ENCODE results near the gene MCF2L. TPM values are rescaled to one million over a fixed set of nuclear protein-coding genes. Genes with fewer than 3 reads are reported as not detected.

Gene MCF2L
- total RNA-seq, 1 experiment from 2014 or later: 3.0 TPM

DNA sequence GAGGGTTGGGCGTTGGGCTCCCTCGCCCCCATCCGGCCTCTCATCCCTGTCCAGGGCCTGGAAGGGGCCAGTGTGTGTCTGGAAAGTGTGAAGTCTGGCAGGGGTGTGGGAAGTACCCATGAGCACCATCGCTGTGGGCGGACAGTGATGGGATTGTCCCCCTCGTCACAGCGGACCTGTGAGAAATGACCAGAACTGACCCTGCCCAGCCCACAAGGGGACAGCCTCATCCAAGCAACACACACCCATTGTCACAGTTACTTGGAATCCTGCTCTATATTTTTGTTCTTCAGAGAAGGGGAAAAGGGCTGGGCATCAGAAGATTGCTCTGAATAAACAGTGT lies 18.6 kb downstream of the MCF2L start:
- DNase-seq (ENCODE audit: low read depth): no peak
- in situ Hi-C loops (cut with HindIII; ENCODE audit: low pct_unique_long_range_greater_than_20kb, low sequenced_read_pairs): no loop called here

DNA sequence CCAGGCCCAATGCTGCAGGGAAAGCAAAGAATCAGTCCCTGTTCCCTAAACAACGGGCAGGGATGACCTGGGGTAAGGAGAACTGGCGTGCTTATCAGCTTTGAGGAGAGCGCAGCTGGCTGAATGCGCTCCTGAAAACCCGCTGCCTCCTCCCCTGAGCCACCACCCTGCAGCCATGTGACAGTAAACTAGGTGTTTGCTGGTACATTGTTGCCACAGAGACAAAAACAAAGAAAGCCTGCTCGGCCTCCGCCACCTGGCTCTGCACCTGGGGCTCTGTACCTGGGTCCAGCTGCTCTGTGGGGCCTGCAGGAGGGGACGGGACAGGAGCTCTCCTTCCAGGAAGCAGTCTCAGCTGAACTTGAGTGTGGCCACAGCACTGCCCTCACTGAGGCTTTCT lies 21.8 kb downstream of the MCF2L start:
- no peak for DNase-seq (ENCODE audit: low read depth)
- in situ Hi-C loops (cut with HindIII; ENCODE audit: low pct_unique_long_range_greater_than_20kb, low sequenced_read_pairs): no loop called here

DNA sequence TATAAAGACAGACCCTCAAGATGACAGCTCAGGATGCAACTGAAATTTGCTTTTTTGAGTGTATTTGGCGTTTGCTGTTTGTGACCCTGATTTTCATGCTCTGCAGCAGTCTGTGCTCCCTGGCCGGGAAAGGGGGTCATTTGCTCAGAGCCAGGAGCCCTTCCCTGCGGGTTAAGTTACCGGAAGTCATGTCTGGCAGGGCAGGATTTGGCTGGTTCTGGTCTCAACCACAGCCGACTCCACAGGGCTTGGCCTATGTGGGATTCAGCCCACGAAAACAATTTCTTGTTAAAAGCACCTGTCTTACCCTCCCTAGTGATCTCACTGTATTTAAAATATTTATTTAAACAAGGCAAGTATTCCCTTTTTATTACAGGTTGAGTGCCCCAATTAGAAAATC lies 22.6 kb downstream of the MCF2L start:
- in situ Hi-C loops (cut with HindIII; ENCODE audit: low pct_unique_long_range_greater_than_20kb, low sequenced_read_pairs): no loop called here

DNA sequence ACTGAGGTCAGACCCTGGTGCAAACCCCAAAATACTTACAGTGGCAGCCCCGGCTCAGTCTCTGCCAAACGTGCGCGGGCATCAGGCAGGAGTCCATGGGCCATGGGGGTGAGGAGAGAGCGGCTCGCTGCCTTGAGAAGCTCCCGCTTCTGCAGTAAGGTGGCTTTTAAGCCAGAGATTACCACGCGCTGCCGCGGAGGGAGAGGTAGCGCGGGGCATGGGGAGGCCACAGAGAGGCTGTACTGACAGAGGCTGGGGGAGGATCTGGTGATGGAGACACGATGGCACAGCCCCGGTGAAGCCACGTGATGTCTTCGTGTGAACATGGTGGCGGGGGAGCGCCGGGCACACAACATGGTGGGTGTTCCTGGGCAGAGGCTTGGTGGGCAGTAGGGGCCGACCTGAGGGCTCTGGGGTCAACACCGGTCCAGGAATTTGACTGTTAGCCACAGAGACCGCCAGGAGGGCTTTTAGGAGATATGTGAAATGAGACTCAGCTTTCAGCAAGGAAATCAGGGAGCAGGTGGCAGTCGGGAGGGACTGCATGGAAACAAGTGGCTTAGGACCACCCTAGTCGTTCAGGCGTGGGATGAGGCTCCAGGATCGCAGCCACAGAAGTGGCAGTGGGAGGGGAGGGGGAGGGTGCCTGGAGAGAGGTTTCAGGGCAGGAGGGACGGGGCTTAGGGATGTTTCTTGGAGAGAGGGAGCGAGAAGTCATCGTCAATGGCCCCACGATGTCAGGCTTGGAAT lies 24.1 kb downstream of the MCF2L start:
- no peak for DNase-seq (ENCODE audit: low read depth)
- in situ Hi-C loops (cut with HindIII; ENCODE audit: low pct_unique_long_range_greater_than_20kb, low sequenced_read_pairs): no loop called here

More for the DNA sequence above, 22.6 kb downstream of the MCF2L start:
- no peak for DNase-seq (ENCODE audit: low read depth)

DNA sequence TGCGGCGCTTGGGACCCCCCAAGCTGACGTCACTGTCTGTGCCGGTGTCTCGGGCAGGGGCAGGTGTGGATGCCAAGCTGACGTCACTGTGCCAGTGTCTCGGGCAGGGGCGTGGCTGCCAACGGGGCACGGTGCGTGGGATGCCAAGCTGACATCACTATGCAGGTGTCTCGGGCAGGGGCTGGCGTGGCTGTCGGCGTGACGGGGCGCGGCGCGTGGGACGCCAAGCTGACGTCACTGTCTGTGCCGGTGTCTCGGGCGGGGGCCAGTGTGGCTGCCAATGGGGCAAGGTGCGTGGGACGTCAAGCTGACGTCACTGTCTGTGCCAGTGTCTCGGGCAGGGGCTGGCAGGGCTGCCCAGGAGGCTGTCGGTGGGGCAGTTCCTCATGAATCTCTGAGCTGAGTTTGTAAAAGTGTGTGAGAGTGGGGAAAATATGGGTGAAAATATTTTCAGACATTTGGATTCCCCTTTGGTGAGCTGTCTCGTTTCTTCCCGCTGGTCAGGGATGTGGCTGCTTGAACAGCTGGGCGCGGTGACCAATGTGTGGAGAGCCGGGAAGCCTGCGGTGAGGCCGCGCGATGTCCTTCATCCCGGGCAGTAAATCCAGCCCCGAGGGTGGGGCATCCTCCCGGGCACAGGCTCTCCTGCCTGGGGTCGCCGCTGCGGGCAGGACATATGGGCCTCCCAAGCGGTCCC lies 25.2 kb downstream of the MCF2L start:
- in situ Hi-C loops (cut with HindIII; ENCODE audit: low pct_unique_long_range_greater_than_20kb, low sequenced_read_pairs): no loop called here
- DNase-seq (ENCODE audit: low read depth): no peak

DNA sequence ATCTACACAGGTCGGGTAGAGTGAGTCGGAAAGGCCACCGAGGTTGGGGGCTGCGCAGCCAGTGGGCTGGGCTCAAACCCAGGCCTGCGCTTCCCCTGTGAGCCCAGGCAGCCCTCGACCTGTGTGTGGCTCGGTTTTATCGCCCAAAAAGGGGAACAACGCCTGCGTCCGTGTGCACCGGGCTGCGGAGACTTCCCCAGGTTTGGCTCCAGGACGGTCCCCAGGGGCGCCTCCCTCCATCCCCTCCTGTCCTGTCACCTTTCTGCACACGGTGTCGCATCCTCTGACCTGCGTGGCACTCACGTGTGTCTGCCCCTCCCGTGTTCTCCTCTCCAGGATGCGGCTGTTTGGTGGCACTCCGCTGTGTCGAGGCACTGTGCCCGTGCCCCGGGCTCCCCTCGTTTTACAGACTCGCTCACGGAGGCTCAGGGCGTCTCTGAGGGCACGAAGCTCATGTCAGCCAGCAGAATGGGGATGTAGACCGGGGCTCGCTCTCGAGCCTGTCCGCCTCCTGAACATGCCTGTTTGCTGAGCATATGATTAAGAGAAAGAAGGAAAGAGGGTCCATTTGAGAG lies 25.9 kb downstream of the MCF2L start:
- in situ Hi-C loops (cut with HindIII; ENCODE audit: low pct_unique_long_range_greater_than_20kb, low sequenced_read_pairs): no loop called here
- no peak for DNase-seq (ENCODE audit: low read depth)

DNA sequence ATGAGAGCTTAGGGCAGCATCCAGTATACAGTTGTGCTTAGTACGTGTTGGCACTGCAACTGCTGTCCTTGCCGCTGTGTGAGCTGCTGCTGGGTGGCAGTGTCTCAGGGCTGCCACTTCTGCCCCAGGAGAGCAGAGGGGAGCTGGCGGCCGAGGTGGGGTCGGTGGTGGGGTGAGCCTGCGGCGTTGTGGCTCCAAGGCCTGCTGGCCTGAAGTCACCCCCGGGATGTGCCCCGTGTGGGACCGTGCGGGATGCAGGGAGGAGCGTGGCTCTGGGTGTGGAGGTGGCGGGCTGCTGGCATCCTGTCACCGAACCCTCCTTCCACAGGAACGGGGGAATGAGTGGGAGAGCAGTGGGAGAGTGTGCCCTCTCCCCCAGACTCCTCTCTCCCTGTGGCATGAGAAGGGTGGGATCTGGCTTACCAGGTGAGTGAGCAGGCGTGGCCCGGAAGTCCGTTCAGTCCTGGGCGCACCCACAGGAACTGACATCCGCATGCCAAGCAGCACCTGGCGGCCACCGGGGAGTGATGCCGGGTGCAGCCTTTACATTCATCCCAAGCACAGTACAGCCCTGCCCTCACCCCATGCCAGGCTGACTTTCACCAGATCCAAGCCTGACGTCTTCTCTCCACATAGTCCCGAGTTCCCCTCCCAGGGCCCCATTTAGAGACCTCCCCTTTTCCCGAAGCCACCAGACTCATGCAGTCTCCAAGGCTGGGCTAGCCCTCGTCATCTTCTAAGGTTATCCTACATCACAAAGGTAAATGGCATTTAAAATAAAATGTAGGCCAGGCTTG lies 26.6 kb downstream of the MCF2L start:
- no peak for DNase-seq (ENCODE audit: low read depth)
- in situ Hi-C loops (cut with HindIII; ENCODE audit: low pct_unique_long_range_greater_than_20kb, low sequenced_read_pairs): no loop called here

DNA sequence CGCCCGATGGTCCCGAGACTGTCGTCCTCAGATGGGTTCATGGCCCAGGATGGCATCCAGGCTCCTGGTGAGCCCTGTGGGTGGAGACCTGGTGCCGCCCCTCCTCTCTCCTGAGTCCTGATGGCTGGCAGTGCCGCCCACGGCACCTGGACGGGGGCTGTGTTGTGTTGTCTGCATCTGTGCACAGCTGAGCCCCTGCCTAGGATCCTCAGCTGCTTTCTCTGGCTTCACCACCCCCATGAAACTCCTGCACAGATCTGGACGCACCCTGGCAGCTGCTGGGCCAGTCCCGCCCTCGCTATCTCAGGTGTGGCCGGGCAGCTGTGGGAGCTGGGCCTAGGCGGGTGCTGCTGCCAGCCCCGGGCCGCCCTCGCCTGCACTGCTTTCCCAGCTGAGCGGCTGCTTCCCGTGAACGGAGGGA lies 27.7 kb downstream of the MCF2L start:
- in situ Hi-C loops (cut with HindIII; ENCODE audit: low pct_unique_long_range_greater_than_20kb, low sequenced_read_pairs): no loop called here

DNA sequence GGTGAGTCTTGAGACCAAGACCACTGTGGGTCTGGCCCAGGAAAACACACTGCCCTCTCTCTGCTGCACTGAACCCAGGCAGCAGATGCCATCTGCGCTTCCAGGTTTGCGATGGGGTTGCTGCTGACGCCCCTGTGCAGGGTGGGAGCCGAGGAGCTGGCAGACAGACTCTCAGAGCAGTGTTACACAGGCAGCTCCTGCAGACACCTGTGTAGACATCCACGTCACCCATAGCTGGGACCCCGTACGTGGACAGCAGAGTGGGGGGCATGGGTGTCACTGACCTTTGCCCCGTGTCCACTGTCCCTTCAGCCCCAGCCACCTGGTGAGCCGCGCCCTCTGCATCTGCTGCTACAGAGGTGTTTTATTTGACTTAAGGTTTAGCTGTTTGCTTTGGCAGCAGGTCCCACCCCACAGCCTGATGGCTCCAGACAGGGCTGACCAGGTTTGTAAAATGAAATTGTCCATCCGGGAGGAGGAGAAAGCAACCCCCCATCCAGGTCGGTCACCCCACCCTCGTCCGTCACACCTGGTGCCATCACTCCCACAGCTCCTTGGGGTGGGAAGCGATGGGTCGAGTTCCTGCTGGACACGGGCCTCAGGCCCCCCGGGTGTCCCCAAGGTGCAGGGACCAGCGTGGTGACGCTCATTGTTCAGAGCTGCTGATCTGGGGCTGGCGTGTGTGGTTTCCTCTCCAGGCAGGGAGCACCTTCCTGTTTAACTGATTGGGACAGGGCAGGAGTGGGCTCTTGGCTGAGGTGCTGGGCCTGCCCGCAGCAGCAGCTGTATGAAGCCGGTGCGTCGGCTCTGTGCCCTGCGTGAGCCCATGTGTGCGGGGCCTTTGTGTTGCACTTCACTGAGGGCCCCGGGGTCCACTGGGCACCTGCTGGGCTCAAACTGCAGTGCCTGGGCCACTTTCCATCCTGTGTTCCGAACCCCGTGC lies 28.4 kb downstream of the MCF2L start:
- in situ Hi-C loops (cut with HindIII; ENCODE audit: low pct_unique_long_range_greater_than_20kb, low sequenced_read_pairs): no loop called here
- no peak for DNase-seq (ENCODE audit: low read depth)

More for the DNA sequence above, 27.7 kb downstream of the MCF2L start:
- DNase-seq (ENCODE audit: low read depth): no peak

DNA sequence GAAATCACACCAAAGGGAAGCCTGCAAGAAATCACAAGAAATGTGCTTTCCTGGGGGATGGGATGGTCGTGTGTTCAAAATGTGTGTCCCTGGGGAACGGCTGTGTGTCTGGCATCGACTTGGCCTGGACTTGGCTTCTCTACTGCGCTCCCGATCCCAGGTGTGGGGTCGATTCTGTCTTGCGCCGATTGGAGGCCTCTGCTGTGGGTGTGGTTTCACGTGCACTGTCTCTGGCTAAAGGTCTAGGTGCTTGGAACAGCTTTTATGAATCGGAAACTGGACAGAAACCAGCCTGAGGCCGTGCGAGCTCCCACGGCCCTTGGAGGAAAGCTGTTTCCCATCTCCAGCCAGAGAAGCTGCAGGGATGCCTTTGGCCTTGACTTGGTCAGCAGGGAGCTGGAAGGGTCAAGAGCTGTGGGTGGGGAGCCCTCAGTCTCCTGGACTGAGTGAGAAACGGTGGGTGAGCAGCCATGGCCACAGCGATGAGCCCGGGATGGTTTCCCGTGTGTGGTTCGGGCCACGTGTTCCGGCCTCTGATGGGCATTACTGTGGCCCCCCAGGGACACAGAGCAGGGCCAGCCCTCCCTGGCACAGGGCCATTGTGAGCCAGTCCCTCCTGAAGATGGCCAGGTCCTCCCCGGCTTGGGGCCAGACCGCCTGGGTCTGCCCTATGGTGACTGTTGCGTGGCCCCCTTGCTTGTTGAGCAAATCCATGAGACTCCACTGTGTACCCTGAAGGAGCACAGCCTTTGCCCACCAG lies 29.7 kb downstream of the MCF2L start:
- in situ Hi-C loops (cut with HindIII; ENCODE audit: low pct_unique_long_range_greater_than_20kb, low sequenced_read_pairs): no loop called here
- no peak for DNase-seq (ENCODE audit: low read depth)

DNA sequence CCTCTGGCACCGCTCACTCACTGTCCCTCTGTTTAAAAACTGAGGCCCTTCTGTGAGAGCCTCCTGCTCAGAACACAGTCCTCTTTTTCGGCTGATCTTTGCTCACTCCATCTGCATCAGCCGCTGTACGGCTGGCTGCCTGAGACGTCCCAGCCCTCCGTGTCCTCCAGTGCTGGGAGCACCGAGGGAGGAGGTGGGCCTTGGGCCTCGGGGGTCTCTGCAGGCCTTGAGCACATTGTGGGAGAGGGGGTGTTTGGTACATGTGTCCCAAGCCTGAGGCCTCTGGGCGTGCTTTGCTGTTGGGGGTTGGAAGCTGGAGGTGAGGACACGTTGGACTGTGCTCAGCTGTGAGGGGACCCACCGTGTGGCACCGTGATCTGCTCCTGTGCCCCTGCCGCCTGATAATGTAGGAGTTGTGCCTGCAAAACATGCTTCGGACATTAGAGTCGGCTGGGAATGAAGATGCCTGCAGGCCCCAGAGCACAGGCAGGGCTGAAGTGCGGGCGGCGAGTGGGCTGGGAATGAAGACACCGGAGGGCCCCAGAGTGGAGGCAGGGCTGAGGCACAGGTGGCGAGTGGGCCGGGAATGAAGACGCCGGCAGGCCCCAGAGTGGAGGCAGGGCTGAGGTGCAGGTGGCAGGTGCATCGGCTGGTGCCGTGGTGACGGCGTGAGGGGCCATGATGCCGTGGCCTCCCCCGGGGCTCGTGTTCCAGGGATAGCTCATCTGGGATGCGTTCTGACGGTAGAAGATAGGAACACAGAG lies 30.6 kb downstream of the MCF2L start:
- no peak for DNase-seq (ENCODE audit: low read depth)
- in situ Hi-C loops (cut with HindIII; ENCODE audit: low pct_unique_long_range_greater_than_20kb, low sequenced_read_pairs): no loop called here

DNA sequence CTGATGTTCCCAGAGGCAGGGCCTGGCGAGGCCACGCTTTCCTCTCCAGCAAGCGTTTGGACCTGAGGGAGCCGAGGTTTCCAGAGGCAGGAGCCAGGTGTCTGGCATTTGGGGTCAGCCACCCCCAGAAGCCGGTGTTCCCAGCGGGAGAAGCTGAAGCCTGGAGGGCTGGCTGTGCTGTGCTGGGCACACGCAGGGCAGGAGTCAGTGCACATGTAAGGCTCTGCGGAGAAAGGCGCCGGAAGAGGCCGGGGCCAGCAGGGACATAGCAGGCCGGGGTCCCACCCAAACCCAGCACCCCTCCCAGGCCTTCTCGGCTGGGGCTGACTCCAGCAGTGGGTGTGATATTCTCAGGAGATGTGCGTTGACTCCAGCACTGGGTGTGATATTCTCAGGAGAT lies 31.6 kb downstream of the MCF2L start:
- DNase-seq (ENCODE audit: low read depth): no peak
- in situ Hi-C loops (cut with HindIII; ENCODE audit: low pct_unique_long_range_greater_than_20kb, low sequenced_read_pairs): no loop called here

DNA sequence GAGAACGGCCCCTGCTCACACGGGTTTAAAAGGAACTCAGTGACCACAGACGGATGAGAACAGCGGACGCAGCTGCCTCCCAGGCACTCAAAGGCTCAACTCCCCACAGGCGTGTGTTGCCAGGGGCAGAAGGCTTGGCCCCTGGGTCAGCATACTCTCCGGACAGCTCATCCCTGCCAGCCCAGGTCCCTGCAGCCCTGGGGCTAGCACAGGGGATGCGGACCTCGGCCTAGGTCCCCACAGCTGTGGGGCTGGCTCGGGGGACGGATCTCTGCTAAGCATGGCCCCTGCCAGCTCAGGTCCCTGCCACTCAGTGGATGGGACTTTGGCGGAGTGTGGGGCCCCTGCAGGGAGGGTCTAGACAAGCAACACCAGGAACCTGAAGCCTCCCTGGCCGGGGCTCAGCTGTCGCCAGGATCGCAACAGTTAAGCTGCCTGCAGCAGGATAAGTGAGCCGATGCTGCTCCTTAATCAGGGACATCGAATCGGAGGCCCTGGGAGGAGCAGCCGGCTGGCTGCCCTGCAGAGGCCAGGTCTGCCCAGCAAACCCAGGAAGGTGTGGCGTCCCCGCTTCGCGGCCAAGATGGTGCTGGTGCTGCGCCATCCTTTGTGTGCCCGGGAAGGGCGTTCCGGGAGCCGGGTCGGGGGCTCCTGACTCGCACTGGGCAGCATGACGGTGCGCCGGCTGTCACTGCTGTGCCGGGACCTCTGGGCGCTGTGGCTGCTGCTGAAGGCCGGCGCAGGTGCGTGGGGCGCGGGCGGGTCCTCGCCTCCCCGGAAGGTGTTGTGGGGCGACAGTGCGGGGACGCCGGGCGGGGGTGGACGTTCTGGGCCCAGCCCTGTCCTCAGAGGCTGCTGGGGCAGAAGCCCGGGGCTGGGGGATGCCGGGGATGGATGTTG lies 32.5 kb downstream of the MCF2L start:
- in situ Hi-C loops (cut with HindIII; ENCODE audit: low pct_unique_long_range_greater_than_20kb, low sequenced_read_pairs): no loop called here
- DNase-seq (ENCODE audit: low read depth): no peak

DNA sequence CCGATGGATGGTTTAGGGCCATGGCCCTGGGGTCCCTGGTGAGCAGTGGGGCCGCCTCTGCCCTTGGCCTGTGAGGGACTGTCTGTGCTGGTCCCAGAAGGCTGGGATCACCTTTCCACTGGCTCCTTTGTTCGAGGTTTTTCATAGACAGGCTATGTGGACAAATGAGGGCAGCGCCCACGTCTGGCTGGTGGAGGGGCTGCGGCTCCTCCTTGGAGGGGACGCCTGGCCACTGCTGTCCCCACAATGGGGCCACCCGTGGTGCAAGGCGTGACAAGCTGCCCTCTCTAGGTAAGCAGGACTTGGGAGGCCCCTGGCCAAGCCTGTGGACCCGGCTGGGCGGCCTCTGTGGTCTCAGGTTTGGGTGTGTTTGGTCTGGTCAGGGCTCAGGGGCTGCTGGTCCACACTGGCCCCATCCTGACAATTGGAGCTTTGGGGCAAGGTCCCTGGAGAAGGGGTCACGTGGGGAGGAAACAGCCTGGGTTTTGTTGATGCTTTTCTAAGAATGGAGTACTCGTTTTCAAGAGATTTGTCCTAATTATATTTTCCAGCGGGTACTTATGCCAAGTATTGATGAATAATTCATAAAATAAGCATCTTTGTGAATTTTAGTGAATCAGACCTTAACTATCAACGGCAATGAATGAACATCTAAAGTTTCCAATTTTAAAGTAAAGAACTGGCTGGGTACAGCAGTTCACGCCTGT lies 33.3 kb downstream of the MCF2L start:
- no peak for DNase-seq (ENCODE audit: low read depth)
- in situ Hi-C loops (cut with HindIII; ENCODE audit: low pct_unique_long_range_greater_than_20kb, low sequenced_read_pairs): no loop called here

DNA sequence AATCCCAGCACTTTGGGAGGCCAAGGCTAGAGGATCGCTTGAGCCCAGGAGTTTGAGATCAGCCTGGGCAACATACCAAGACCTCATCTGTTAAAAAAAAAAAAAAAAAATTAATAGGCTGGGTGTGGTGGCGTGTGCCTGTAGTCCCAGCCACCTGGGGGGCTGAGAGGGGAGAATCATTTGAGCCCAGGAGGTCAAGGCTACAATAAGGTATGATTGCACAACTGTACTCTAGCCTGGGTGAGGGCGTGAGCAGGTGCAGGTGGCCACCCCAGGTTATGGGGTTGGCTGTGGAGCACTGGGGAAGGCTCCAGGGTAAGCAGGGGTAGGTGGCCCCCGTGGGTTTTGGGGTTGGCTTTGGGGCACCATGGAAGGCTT lies 33.9 kb downstream of the MCF2L start:
- no peak for DNase-seq (ENCODE audit: low read depth)
- in situ Hi-C loops (cut with HindIII; ENCODE audit: low pct_unique_long_range_greater_than_20kb, low sequenced_read_pairs): no loop called here

Measured in Caki2 (cell line).